HEK293 (cell line): ENCODE results near the gene VAPA.

ENCODE experiments used
- CTCF ChIA-PET: fragments of 350-600 bp; formaldehyde crosslinking; extraction: SDS; loops from one replicate; lab custom pipeline; 2021; ENCODE audit warnings: antibody characterized with exemption; lab: Yijun Ruan, JAX
- POLR2A ChIA-PET: fragments of 300-600 bp; formaldehyde crosslinking; extraction: SDS; loops from one replicate; lab custom pipeline; 2020; ENCODE audit warnings: antibody characterized with exemption, inconsistent platforms; lab: Yijun Ruan, JAX
- H3K27ac ChIP-seq: fragments of 200-500 bp; sonication (Bioruptor generic); 2 replicates; pipeline ENCODE4 v1.5.1; 2014; ENCODE audit warnings: low read depth, low read length, control low read depth, inconsistent platforms; ENCODE audit errors: extremely low read depth
- H3K36me3 ChIP-seq, 2 experiments: fragments of 200-500 bp in 1 of 2; sonication (Bioruptor generic) in 1 of 2; 1 replicate in 1 of 2; 2 replicates in 1 of 2; pipeline ENCODE4 v1.5.1; 2014 to 2017; ENCODE audit warnings: inconsistent platforms in 2 of 2, low read length in 2 of 2; ENCODE audit not compliant: control insufficient read depth in 2 of 2, insufficient read depth in 1 of 2
- H3K4me1 ChIP-seq: fragments of 200-500 bp; sonication (Bioruptor generic); 2 replicates; pipeline ENCODE4 v1.5.1; 2014; ENCODE audit warnings: mild to moderate bottlenecking, low read length, inconsistent platforms; ENCODE audit not compliant: control insufficient read depth, insufficient read depth
- H3K4me3 ChIP-seq: 2 replicates; pipeline ENCODE4 v1.5.1; 2011; ENCODE audit warnings: low read depth, mild to moderate bottlenecking, control low read depth, low read length, moderate library complexity
- H3K9me3 ChIP-seq: fragments of 200-500 bp; sonication (Bioruptor generic); 2 replicates; pipeline ENCODE4 v1.5.1; 2014; ENCODE audit warnings: low read depth, low read length, inconsistent platforms; ENCODE audit not compliant: control insufficient read depth, insufficient read depth
- GLI2 ChIP-seq: fragments of 450-650 bp; formaldehyde crosslinking; IDR thresholded peaks from 2 replicates; pipeline ENCODE4; 2017; ENCODE audit warnings: missing biosample characterization, missing genetic modification characterization, low read depth, borderline replicate concordance
- OSR2 ChIP-seq: fragments of 450-650 bp; formaldehyde crosslinking; IDR thresholded peaks from 2 replicates; pipeline ENCODE4 v1.5.1; 2016; ENCODE audit warnings: missing biosample characterization, missing genetic modification characterization
- SETDB1 ChIP-seq: IDR thresholded peaks from one replicate; pipeline ENCODE4 v1.6.1; 2017; ENCODE audit warnings: mild to moderate bottlenecking, low read length, moderate library complexity, mixed read lengths; ENCODE audit not compliant: insufficient read length
- SP2 ChIP-seq: fragments of 450-650 bp; formaldehyde crosslinking; IDR thresholded peaks from 2 replicates; pipeline ENCODE4 v1.5.1; 2016; ENCODE audit warnings: missing biosample characterization, missing genetic modification characterization
- TRIM28 ChIP-seq: IDR thresholded peaks from 2 replicates; pipeline ENCODE4 v1.6.1; 2011; ENCODE audit warnings: low read length, control low read depth, borderline replicate concordance
- ZNF560 ChIP-seq: fragments of 450-650 bp; formaldehyde crosslinking; IDR thresholded peaks from 2 replicates; pipeline ENCODE4 v1.5.1; 2017; ENCODE audit warnings: missing biosample characterization, missing genetic modification characterization, borderline replicate concordance
- ZNF664 ChIP-seq: fragments of 450-650 bp; formaldehyde crosslinking; IDR thresholded peaks from 2 replicates; pipeline ENCODE4 v1.5.1; 2016; ENCODE audit warnings: missing biosample characterization, missing genetic modification characterization
- ZNF76 ChIP-seq: fragments of 450-650 bp; formaldehyde crosslinking; IDR thresholded peaks from 2 replicates; pipeline ENCODE4; 2016; ENCODE audit warnings: low read depth, missing biosample characterization, missing genetic modification characterization, borderline replicate concordance
- ZNF792 ChIP-seq: fragments of 450-650 bp; formaldehyde crosslinking; IDR thresholded peaks from 2 replicates; pipeline ENCODE4 v1.5.1; 2016; ENCODE audit warnings: missing biosample characterization, missing genetic modification characterization
- TF ChIP-seq, protein P1 (sequence below): fragments of 450-650 bp; formaldehyde crosslinking; IDR thresholded peaks from 2 replicates; pipeline ENCODE4 v1.5.1; 2016; ENCODE audit warnings: missing biosample characterization, missing genetic modification characterization
- TF ChIP-seq, protein P2 (sequence below): fragments of 450-650 bp; formaldehyde crosslinking; conservative IDR thresholded peaks from 2 replicates; pipeline ENCODE4 v1.5.1; 2016; ENCODE audit warnings: low read depth, missing biosample characterization, missing genetic modification characterization
- TF ChIP-seq, protein P3 (sequence below): fragments of 450-650 bp; formaldehyde crosslinking; IDR thresholded peaks from 2 replicates; pipeline ENCODE4 v1.5.1; 2016; ENCODE audit warnings: missing biosample characterization, missing genetic modification characterization
- TF ChIP-seq, protein P4 (sequence below): fragments of 450-650 bp; formaldehyde crosslinking; IDR thresholded peaks from 2 replicates; pipeline ENCODE4 v1.5.1; 2016; ENCODE audit warnings: missing biosample characterization, missing genetic modification characterization

Gene VAPA

DNA sequence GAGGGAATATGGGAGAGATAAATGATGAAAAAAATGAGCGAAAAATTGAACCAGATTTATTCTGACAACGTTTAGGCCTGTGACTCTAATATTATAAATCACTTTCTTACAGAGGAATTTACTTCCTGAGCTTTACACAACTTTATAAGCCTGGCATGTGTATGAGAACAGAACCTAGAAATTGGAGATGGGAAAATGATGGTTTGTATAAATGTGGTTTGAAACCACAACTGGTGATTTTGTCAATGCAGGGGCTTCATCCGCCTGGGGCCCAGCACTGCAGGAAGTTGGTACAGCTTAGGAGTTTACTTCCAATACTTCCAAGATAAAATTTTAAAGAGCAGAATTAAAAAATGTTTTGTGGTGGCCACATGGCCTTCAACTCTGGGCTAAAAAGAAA lies 82.3 kb downstream of the VAPA start (continued):
- TF ChIP-seq, protein P1, sequence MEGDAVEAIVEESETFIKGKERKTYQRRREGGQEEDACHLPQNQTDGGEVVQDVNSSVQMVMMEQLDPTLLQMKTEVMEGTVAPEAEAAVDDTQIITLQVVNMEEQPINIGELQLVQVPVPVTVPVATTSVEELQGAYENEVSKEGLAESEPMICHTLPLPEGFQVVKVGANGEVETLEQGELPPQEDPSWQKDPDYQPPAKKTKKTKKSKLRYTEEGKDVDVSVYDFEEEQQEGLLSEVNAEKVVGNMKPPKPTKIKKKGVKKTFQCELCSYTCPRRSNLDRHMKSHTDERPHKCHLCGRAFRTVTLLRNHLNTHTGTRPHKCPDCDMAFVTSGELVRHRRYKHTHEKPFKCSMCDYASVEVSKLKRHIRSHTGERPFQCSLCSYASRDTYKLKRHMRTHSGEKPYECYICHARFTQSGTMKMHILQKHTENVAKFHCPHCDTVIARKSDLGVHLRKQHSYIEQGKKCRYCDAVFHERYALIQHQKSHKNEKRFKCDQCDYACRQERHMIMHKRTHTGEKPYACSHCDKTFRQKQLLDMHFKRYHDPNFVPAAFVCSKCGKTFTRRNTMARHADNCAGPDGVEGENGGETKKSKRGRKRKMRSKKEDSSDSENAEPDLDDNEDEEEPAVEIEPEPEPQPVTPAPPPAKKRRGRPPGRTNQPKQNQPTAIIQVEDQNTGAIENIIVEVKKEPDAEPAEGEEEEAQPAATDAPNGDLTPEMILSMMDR (tag by site-specific recombination): no peak
- TF ChIP-seq OSR2 (tag by site-specific recombination) (no peak), ZNF560 (tag by site-specific recombination) (no peak)

DNA sequence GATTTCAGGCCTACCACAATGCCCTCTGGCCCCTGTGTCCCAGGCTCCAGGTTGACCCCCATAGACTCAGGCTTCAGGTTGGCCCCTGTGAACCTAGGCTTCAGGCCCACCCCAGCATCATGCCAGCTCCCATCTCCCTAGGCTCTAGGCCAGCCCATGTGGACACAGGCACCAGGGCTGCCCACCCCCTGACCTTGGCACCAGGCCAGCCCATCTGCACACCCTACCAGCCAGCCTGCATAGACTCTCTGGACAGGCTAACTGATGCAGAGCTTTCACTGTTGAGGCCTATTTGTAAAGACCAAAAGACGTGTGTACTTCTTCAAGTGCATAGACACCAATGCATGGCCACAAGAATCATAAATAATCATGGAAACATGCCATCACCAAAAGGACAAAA lies 83.9 kb downstream of the VAPA start:
- no peak overlapping the region for H3K27ac ChIP-seq
- TF ChIP-seq ZNF792 (tag by site-specific recombination) (no peak), ZNF664 (no peak), SP2 (no peak), ZNF76 (tag by site-specific recombination) (no peak), GLI2 (no peak)
- TF ChIP-seq, protein P2, sequence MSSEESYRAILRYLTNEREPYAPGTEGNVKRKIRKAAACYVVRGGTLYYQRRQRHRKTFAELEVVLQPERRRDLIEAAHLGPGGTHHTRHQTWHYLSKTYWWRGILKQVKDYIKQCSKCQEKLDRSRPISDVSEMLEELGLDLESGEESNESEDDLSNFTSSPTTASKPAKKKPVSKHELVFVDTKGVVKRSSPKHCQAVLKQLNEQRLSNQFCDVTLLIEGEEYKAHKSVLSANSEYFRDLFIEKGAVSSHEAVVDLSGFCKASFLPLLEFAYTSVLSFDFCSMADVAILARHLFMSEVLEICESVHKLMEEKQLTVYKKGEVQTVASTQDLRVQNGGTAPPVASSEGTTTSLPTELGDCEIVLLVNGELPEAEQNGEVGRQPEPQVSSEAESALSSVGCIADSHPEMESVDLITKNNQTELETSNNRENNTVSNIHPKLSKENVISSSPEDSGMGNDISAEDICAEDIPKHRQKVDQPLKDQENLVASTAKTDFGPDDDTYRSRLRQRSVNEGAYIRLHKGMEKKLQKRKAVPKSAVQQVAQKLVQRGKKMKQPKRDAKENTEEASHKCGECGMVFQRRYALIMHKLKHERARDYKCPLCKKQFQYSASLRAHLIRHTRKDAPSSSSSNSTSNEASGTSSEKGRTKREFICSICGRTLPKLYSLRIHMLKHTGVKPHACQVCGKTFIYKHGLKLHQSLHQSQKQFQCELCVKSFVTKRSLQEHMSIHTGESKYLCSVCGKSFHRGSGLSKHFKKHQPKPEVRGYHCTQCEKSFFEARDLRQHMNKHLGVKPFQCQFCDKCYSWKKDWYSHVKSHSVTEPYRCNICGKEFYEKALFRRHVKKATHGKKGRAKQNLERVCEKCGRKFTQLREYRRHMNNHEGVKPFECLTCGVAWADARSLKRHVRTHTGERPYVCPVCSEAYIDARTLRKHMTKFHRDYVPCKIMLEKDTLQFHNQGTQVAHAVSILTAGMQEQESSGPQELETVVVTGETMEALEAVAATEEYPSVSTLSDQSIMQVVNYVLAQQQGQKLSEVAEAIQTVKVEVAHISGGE: no peak
- H3K36me3 ChIP-seq: no peaks in the 10 kb centered on the region
- ChIA-PET CTCF (no interaction called here), POLR2A (no interaction called here)
- no peaks in the 10 kb centered on the region for H3K4me1 ChIP-seq
- no peak overlapping the region for H3K4me3 ChIP-seq
- H3K9me3 ChIP-seq: no peaks in the 10 kb centered on the region

DNA sequence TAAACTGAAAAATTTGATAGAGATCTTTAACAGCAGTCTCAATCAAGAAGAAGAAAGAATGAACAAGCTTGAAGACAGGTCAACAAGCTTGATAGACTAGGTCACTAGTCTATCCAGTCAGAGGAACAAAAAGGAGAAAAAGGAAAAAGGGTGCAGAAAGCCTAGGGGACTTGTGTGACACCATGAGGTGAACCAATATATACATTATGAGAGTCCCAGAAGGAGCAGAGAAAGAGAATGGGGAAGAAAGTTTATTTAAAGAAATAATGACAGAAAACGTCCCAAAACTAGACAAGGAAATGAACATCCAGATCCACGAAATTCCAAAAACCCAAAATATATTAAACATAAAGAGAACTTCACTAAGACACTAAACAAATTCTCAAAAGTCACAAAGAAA lies 84.5 kb downstream of the VAPA start:
- no peak overlapping the region for H3K27ac ChIP-seq
- H3K9me3 ChIP-seq: no peaks in the 10 kb centered on the region
- POLR2A ChIA-PET: no interaction called here
- CTCF ChIA-PET: no interaction called here
- no peaks in the 10 kb centered on the region for H3K36me3 ChIP-seq
- no peak overlapping the region for H3K4me3 ChIP-seq
- TF ChIP-seq TRIM28 (peak; percentile 75; the same call in 1 of the 2 replicates), SETDB1 (peak; percentile 88)
- TF ChIP-seq, protein P3, sequence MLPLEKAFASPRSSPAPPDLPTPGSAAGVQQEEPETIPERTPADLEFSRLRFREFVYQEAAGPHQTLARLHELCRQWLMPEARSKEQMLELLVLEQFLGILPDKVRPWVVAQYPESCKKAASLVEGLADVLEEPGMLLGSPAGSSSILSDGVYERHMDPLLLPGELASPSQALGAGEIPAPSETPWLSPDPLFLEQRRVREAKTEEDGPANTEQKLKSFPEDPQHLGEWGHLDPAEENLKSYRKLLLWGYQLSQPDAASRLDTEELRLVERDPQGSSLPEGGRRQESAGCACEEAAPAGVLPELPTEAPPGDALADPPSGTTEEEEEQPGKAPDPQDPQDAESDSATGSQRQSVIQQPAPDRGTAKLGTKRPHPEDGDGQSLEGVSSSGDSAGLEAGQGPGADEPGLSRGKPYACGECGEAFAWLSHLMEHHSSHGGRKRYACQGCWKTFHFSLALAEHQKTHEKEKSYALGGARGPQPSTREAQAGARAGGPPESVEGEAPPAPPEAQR (tag by site-specific recombination): no peak
- TF ChIP-seq, protein P4, sequence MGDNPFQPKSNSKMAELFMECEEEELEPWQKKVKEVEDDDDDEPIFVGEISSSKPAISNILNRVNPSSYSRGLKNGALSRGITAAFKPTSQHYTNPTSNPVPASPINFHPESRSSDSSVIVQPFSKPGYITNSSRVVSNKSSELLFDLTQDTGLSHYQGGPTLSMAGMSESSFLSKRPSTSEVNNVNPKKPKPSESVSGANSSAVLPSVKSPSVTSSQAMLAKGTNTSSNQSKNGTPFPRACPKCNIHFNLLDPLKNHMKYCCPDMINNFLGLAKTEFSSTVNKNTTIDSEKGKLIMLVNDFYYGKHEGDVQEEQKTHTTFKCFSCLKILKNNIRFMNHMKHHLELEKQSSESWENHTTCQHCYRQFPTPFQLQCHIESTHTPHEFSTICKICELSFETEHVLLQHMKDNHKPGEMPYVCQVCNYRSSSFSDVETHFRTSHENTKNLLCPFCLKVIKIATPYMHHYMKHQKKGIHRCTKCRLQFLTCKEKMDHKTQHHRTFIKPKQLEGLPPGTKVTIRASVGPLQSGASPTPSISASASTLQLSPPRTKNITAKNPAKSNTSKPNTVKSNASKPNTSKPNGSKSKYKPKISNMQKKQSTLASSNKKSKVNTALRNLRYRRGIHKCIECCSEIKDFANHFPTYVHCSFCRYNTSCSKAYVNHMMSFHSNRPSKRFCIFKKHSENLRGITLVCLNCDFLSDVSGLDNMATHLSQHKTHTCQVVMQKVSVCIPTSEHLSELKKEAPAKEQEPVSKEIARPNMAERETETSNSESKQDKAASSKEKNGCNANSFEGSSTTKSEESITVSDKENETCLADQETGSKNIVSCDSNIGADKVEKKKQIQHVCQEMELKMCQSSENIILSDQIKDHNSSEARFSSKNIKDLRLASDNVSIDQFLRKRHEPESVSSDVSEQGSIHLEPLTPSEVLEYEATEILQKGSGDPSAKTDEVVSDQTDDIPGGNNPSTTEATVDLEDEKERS: 0 out of 2 replicates have a peak, but pooled peaks have one; percentile 14
- H3K4me1 ChIP-seq: no peaks in the 10 kb centered on the region
